ENCODE data around the gene KRTAP4-8.

- TF ChIP-seq CTCF (IDR thresholded peaks at IDR 0.05) (no peak), POLR2A (IDR thresholded peaks at IDR 0.05) (no peak), EP300 (IDR thresholded peaks at IDR 0.05) (no peak)
These were observed 43.9 kb downstream of the KRTAP4-8 start for GRCh38 chr17:41054025-41054424.
